ENCODE data around the gene RYR3.

DNA sequence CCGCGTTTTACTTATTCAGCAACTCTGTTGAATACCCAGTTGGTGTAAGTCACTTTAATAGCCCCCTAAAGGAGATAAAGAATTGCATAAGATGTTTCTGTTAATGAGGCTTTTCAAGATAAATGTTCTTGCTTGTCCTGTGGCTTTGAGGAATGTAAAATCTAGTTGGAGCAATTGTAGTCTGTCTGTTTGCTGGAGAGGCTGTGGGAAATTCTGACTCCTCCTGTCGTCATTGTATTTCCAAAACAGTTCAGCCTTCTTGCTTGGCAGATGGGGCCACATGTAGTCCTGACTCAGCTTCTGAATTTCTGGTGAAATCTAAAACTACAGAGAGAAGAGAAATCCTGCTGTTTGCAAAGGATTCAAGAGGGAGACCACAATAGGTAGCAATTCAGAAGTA lies 114.4 kb downstream of the RYR3 start:
- TF ChIP-seq FOS (IDR thresholded peaks at IDR 0.05; ENCODE audit: borderline replicate concordance, extremely low read depth, insufficient read length) (no peak), ZNF274 (IDR thresholded peaks at IDR 0.05; ENCODE audit: insufficient read depth, insufficient read length) (no peak), BACH1 (IDR thresholded peaks at IDR 0.05; ENCODE audit: borderline replicate concordance) (no peak), BHLHE40 (IDR thresholded peaks at IDR 0.05; ENCODE audit: borderline replicate concordance in 1 of 2, low read depth in 2 of 2, low read length in 1 of 2) (no peak), FOXK2 (IDR thresholded peaks at IDR 0.05) (no peak), ETV6 (conservative IDR thresholded peaks at IDR 0.05 in 1 of 2, IDR thresholded peaks at IDR 0.05 in 1 of 2; ENCODE audit: borderline replicate concordance in 1 of 2, low read depth in 1 of 2) (no peak), POLR2AphosphoS2 (IDR thresholded peaks at IDR 0.05; ENCODE audit: low read depth, low read length) (no peak), EP300 (IDR thresholded peaks at IDR 0.05; ENCODE audit: borderline replicate concordance in 1 of 2, control insufficient read depth in 1 of 2, low read depth in 2 of 2, low read length in 2 of 2) (no peak), POLR2A (IDR thresholded peaks at IDR 0.05; ENCODE audit: low read depth, low read length) (no peak), NRF1 (conservative IDR thresholded peaks at IDR 0.05; ENCODE audit: low read depth, low read length) (no peak), ATF2 (IDR thresholded peaks at IDR 0.05; ENCODE audit: low read length) (no peak)
- TF ChIP-seq, protein P1, sequence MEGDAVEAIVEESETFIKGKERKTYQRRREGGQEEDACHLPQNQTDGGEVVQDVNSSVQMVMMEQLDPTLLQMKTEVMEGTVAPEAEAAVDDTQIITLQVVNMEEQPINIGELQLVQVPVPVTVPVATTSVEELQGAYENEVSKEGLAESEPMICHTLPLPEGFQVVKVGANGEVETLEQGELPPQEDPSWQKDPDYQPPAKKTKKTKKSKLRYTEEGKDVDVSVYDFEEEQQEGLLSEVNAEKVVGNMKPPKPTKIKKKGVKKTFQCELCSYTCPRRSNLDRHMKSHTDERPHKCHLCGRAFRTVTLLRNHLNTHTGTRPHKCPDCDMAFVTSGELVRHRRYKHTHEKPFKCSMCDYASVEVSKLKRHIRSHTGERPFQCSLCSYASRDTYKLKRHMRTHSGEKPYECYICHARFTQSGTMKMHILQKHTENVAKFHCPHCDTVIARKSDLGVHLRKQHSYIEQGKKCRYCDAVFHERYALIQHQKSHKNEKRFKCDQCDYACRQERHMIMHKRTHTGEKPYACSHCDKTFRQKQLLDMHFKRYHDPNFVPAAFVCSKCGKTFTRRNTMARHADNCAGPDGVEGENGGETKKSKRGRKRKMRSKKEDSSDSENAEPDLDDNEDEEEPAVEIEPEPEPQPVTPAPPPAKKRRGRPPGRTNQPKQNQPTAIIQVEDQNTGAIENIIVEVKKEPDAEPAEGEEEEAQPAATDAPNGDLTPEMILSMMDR (IDR thresholded peaks at IDR 0.05 in 2 of 3, conservative IDR thresholded peaks at IDR 0.05 in 1 of 3; ENCODE audit: control insufficient read depth in 2 of 3, extremely low read depth in 1 of 3, insufficient read depth in 1 of 3, low read depth in 3 of 3, low read length in 3 of 3), result no peak
- TF ChIP-seq, protein P2, sequence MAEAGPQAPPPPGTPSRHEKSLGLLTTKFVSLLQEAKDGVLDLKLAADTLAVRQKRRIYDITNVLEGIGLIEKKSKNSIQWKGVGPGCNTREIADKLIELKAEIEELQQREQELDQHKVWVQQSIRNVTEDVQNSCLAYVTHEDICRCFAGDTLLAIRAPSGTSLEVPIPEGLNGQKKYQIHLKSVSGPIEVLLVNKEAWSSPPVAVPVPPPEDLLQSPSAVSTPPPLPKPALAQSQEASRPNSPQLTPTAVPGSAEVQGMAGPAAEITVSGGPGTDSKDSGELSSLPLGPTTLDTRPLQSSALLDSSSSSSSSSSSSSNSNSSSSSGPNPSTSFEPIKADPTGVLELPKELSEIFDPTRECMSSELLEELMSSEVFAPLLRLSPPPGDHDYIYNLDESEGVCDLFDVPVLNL (IDR thresholded peaks at IDR 0.05; ENCODE audit: low read depth, low read length), result no peak
